ENCODE results near the gene ITIH1. TPM values are rescaled to one million over a fixed set of nuclear protein-coding genes. Genes with fewer than 3 reads are reported as not detected.

Gene ITIH1
- total RNA-seq, 1 experiment from 2014 or later: not detected

GRCh38 chr3:52830535-52831258, 53.3 kb downstream of the ITIH1 start, which contains the start of gene ITIH4:
ITIH4 (minus strand) TSS chr3:52830672; CDS start chr3:52830642, 30 bp downstream.
- Histone ChIP-seq H3K9ac (ENCODE audit: low read length) (no peak within 1 kb of the TSS), H3K4me3 (ENCODE audit: low read length) (no peak within 1 kb of the TSS; the same call in 1 of the 2 replicates)
- TF ChIP-seq CTCF (conservative IDR thresholded peaks at IDR 0.05; ENCODE audit: low read depth, low read length): no peak
- no peak for TF ChIP-seq EZH2 (IDR thresholded peaks at IDR 0.05; ENCODE audit: low read length, unreplicated experiment)
- TF ChIP-seq EZH2phosphoT487 (IDR thresholded peaks at IDR 0.05; ENCODE audit: borderline replicate concordance, low read length): no peak

GRCh38 chr3:52831500-52832301, 54.3 kb downstream of the ITIH1 start:
- H3K27ac ChIP-seq (ENCODE audit: low read length): peak overlapping the region; percentile 53
- CTCF ChIA-PET: interaction anchor here (0.5 kb wide), 1 partner anchor 14 kb away, joined by 3 read pairs; no protein-coding TSS in a partner anchor

More at GRCh38 chr3:52830535-52831258, 53.3 kb downstream of the ITIH1 start, which contains the start of gene ITIH4:
- ATAC-seq (no peak), DNase-seq (peak; percentile 10)
- Histone ChIP-seq H3K4me1 (ENCODE audit: insufficient read depth, low read length) (peaks cover 20% of the 10 kb centered on the region), H3K36me3 (ENCODE audit: low read depth, low read length) (no peaks in the 10 kb centered on the region), H4K20me1 (ENCODE audit: low read length) (no peaks in the 10 kb centered on the region), H3K27me3 (ENCODE audit: low read length) (no peaks in the 10 kb centered on the region), H3F3A (ENCODE audit: low read length, unreplicated experiment) (no peaks in the 10 kb centered on the region), H3K27ac (ENCODE audit: low read length) (peak within 1 kb of the TSS; percentile 53), H3K9me2 (replicated peaks; ENCODE audit: low read length) (no peaks in the 10 kb centered on the region), H3K4me2 (ENCODE audit: low read length) (peak within 1 kb of the TSS; percentile 62), H3K79me2 (ENCODE audit: low read length) (no peaks in the 10 kb centered on the region), H3K9me3 (ENCODE audit: low read length) (no peaks in the 10 kb centered on the region), H2AFZ (ENCODE audit: low read length) (no peak within 1 kb of the TSS)
- BruUV-seq (replicated peaks): no TSS peak
- intact Hi-C loops (cut with micrococcal nuclease): no loop called here
- ChIA-PET POLR2A (ENCODE audit: unreplicated experiment) (no interaction called here), CTCF (interaction anchor here (0.5 kb wide), 1 partner anchor 15 kb away, joined by 3 read pairs; no protein-coding TSS in a partner anchor)

More at GRCh38 chr3:52831500-52832301, 54.3 kb downstream of the ITIH1 start:
- Histone ChIP-seq H3F3A (ENCODE audit: low read length, unreplicated experiment) (no peaks in the 10 kb centered on the region), H3K4me3 (ENCODE audit: low read length) (no peak overlapping the region; the same call in 1 of the 2 replicates), H3K79me2 (ENCODE audit: low read length) (no peaks in the 10 kb centered on the region), H4K20me1 (ENCODE audit: low read length) (no peaks in the 10 kb centered on the region), H3K4me2 (ENCODE audit: low read length) (peak overlapping the region; percentile 62), H3K27me3 (ENCODE audit: low read length) (no peaks in the 10 kb centered on the region), H3K4me1 (ENCODE audit: insufficient read depth, low read length) (peaks cover 20% of the 10 kb centered on the region), H2AFZ (ENCODE audit: low read length) (no peak overlapping the region), H3K9ac (ENCODE audit: low read length) (no peak overlapping the region), H3K9me2 (replicated peaks; ENCODE audit: low read length) (no peaks in the 10 kb centered on the region), H3K36me3 (ENCODE audit: low read depth, low read length) (no peaks in the 10 kb centered on the region), H3K9me3 (ENCODE audit: low read length) (no peaks in the 10 kb centered on the region)
- peak; percentile 90 for ATAC-seq
- POLR2A ChIA-PET (ENCODE audit: unreplicated experiment): no interaction called here
- peak; percentile 94 for DNase-seq
- TSS peak; percentile 7 for BruUV-seq (replicated peaks)
- intact Hi-C loops (cut with micrococcal nuclease): no loop called here
- no peak for TF ChIP-seq CTCF (conservative IDR thresholded peaks at IDR 0.05; ENCODE audit: low read depth, low read length)
- TF ChIP-seq EZH2phosphoT487 (IDR thresholded peaks at IDR 0.05; ENCODE audit: borderline replicate concordance, low read length): no peak
- TF ChIP-seq EZH2 (IDR thresholded peaks at IDR 0.05; ENCODE audit: low read length, unreplicated experiment): no peak

Measured in PC-3 (cell line).